ENCODE results near the gene FSIP1.

GRCh38 chr15:39578851-39579486 is 203.7 kb downstream of the FSIP1 start:
- TF ChIP-seq GATA2 (IDR thresholded peaks at IDR 0.05; ENCODE audit: low read depth, low read length) (no peak), GATA3 (IDR thresholded peaks at IDR 0.05; ENCODE audit: low read depth, low read length) (no peak)
